A673 (cell line): Measurements from ENCODE around the gene TTI1.

ENCODE experiments used
- EZH2 ChIP-seq: fragments of 200-600 bp; sonication (generic); IDR thresholded peaks from 2 replicates; pipeline ENCODE4 v1.6.1; 2017; ENCODE audit warnings: borderline replicate concordance, low read depth, mild to moderate bottlenecking, mixed read lengths, antibody characterized with exemption, low read length; ENCODE audit not compliant: poor library complexity, severe bottlenecking
- TF ChIP-seq, protein P1 (sequence below): fragments of 300-800, 200-600 bp; sonication (generic); conservative IDR thresholded peaks from 2 replicates; pipeline ENCODE4 v1.5.1; 2017; ENCODE audit warnings: low read depth, mild to moderate bottlenecking, antibody characterized with exemption, low read length, moderate library complexity, mixed read lengths

DNA sequence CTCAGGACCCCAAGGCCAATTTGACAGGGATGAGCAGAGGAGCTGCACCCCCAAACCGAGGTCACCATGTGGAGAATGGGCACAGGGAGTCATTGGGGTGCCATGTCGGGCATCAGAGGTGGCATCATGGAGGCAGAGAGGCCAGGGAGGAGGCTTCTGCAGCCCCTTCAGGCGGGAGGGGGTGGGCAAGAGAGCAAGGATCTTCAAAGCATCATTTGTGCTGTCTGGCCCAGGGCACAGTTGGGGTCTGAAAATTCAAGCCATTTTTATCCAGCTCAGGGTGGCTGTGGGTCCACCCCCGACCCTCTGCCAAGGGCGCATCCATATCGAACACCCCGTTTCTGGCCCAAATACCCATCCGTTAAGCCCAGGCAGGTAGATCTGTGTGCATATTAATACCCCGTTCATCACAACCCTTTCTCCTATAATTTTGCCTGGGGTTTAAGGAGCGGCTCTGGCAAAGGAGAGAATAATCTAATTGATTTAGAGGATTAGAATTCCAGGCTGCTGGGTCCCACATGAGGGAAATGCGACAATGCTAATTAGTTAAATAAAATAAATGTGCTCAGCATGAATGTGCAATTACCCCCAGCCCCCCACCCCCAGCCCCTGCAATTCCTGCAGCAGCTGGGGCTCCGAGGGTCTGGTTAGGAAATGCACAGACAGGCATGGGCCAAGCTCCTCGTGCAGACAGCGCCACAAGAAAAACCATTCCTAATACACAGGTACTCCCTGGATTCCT is 98.5 kb downstream of the TTI1 start:
- TF ChIP-seq, protein P1, sequence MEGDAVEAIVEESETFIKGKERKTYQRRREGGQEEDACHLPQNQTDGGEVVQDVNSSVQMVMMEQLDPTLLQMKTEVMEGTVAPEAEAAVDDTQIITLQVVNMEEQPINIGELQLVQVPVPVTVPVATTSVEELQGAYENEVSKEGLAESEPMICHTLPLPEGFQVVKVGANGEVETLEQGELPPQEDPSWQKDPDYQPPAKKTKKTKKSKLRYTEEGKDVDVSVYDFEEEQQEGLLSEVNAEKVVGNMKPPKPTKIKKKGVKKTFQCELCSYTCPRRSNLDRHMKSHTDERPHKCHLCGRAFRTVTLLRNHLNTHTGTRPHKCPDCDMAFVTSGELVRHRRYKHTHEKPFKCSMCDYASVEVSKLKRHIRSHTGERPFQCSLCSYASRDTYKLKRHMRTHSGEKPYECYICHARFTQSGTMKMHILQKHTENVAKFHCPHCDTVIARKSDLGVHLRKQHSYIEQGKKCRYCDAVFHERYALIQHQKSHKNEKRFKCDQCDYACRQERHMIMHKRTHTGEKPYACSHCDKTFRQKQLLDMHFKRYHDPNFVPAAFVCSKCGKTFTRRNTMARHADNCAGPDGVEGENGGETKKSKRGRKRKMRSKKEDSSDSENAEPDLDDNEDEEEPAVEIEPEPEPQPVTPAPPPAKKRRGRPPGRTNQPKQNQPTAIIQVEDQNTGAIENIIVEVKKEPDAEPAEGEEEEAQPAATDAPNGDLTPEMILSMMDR = no peak
- no peak for TF ChIP-seq EZH2
